Skeletal muscle tissue (tissue), 5 donors: ENCODE results near the gene GH1. TPM values are rescaled to one million over a fixed set of nuclear protein-coding genes. Genes with fewer than 3 reads are reported as not detected.
"Not testable (repeated sequence)": the region's sequence is repeated elsewhere in the genome, so short reads cannot be mapped to it uniquely, and the experiment has no call there.

ENCODE experiments used
- H3K27ac ChIP-seq: one replicate; pipeline ENCODE4 v1.7.0; 2013; ENCODE audit warnings: mild to moderate bottlenecking, low read depth, low read length, inconsistent platforms
- H3K27me3 ChIP-seq, 3 donors: one replicate each; pipeline ENCODE4 v1.7.0; 2013; ENCODE audit warnings: low read length in 3 of 3; ENCODE audit not compliant: control insufficient read depth in 3 of 3, insufficient read depth in 3 of 3
- H3K36me3 ChIP-seq, 3 donors: one replicate each; pipeline ENCODE4 v1.7.0; 2013; ENCODE audit warnings: low read length in 3 of 3; ENCODE audit not compliant: control insufficient read depth in 3 of 3, insufficient read depth in 3 of 3
- H3K4me1 ChIP-seq, 3 donors: one replicate each; pipeline ENCODE4 v1.7.0; 2013; ENCODE audit warnings: low read length in 3 of 3, mild to moderate bottlenecking in 3 of 3; ENCODE audit not compliant: control insufficient read depth in 3 of 3, insufficient read depth in 3 of 3
- H3K4me3 ChIP-seq, 3 donors: one replicate each; pipeline ENCODE4 v1.7.0; 2013; ENCODE audit warnings: low read length in 3 of 3
- H3K9ac ChIP-seq, 3 donors: one replicate each; pipeline ENCODE4 v1.7.0; 2013; ENCODE audit warnings: low read length in 3 of 3, mild to moderate bottlenecking in 3 of 3, moderate library complexity in 2 of 3, low read depth in 1 of 3
- H3K9me3 ChIP-seq, 3 donors: one replicate each; pipeline ENCODE4 v1.7.0; 2013; ENCODE audit warnings: low read length in 3 of 3; ENCODE audit not compliant: control insufficient read depth in 3 of 3
- small RNA-seq: library from RNA; depleted of rRNA; stranded (forward); fragments of <200 nt; gene quantifications from one replicate; pipeline ENCODE3, GENCODE V24; 2014
- total RNA-seq: library from RNA; depleted of rRNA; stranded (reverse); fragments of >200 nt; gene quantifications from one replicate; pipeline ENCODE4 v1.2.3, GENCODE V29; 2014
- donor health status: Osteomylitis.

GH1 gene
- total RNA-seq, 1 donor from 2014 or later, result not detected

- not testable (repeated sequence) for H3K4me1 ChIP-seq
Measured at GRCh38 chr17:63870292-63870665, 48.4 kb downstream of the GH1 start.

DNA sequence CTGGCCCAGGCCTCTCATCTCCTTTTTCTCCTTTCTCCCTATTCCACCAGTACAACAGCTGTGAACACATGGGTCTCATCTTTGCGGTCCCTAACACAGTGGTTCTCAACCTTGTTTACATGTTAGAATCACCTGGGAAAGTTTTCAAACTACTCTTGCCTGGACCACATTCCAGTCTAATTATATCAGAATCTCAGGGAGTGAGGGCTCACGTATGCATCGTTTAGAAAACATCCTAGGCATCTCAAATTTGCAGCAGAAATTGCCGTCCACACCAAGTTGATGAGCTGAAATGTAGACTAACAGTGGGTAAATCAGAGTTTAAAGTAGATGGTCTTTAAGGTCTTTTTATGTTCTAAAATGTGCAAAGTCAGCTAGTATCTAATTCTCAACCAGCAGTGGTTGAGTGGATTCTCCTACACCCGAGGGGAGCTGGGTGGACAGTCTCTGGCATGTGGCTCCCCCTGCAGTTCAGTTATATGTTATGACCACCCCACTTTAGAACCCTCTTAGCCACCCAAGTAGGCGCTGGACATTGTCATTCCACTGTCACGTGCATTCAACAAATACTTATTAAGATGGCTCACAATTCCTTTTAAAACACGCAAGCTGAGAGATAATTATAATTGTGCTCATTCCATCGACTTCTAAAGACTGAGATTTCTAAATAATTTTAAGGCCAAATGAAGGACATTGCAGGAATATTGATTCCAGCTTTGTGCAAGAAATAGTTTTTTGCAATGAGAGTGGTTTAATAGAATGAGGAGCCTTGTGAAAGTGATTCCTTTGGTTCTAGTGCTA is 48.9 kb downstream of the GH1 start:
- not testable (repeated sequence) for H3K27me3 ChIP-seq, H3K9me3 ChIP-seq, H3K4me1 ChIP-seq, H3K36me3 ChIP-seq, H3K4me3 ChIP-seq, H3K27ac ChIP-seq, H3K9ac ChIP-seq

More at GRCh38 chr17:63870292-63870665, 48.4 kb downstream of the GH1 start:
- H3K27ac ChIP-seq, H3K27me3 ChIP-seq, H3K9me3 ChIP-seq, H3K4me3 ChIP-seq, H3K36me3 ChIP-seq, H3K9ac ChIP-seq: not testable (repeated sequence)

Small RNA genes within 50 kb of the gene (small RNA-seq; reads per million reads assigned to genes)
- gene AC040958.1, result not detected
- not detected for gene AC127029.1
- not detected for gene GH1

Other genes with a start within 250 kb of the GH1 start
- gene LIMD2, start 218.7 kb downstream of the GH1 start, total RNA-seq, result 3.7 TPM
- gene STRADA, start 177.0 kb downstream of the GH1 start, total RNA-seq, result 13.6 TPM
- gene CCDC47, start 145.2 kb downstream of the GH1 start, total RNA-seq, result 43.8 TPM
- 69.9 TPM for gene DDX42, start 144.7 kb downstream of the GH1 start, total RNA-seq
- gene PSMC5, start 91.4 kb downstream of the GH1 start, total RNA-seq, result 41.2 TPM
- gene FTSJ3, start 91.2 kb downstream of the GH1 start, total RNA-seq, result 62.6 TPM
- gene SMARCD2, start 76.2 kb downstream of the GH1 start, total RNA-seq, result 44.4 TPM
- gene CSH2, start 45.2 kb downstream of the GH1 start, total RNA-seq, result not detected
- not detected for gene GH2, start 36.9 kb downstream of the GH1 start, total RNA-seq
- not detected for gene CSH1, start 22.3 kb downstream of the GH1 start, total RNA-seq
- not detected for gene CSHL1, start 7.6 kb downstream of the GH1 start, total RNA-seq
- gene CD79B, start 13.5 kb upstream of the GH1 start, total RNA-seq, result 2.1 TPM
- gene SCN4A, start 54.1 kb upstream of the GH1 start, total RNA-seq, result 32.9 TPM
- not detected for gene PRR29, start 79.5 kb upstream of the GH1 start, total RNA-seq
- 43.3 TPM for gene ICAM2, start 101.8 kb upstream of the GH1 start, total RNA-seq
- gene ERN1, start 211.3 kb upstream of the GH1 start, total RNA-seq, result 5.7 TPM